ENCODE measurements around the gene GAB1. TPM values are rescaled to one million over a fixed set of nuclear protein-coding genes. Genes with fewer than 3 reads are reported as not detected.

The GAB1 gene
- total and polyA plus RNA-seq, 2 of the 13 experiments (the other 11 are each of a cell fraction or from before 2014, with no cell fraction given) = 8.7 to 14.7 TPM

DNA sequence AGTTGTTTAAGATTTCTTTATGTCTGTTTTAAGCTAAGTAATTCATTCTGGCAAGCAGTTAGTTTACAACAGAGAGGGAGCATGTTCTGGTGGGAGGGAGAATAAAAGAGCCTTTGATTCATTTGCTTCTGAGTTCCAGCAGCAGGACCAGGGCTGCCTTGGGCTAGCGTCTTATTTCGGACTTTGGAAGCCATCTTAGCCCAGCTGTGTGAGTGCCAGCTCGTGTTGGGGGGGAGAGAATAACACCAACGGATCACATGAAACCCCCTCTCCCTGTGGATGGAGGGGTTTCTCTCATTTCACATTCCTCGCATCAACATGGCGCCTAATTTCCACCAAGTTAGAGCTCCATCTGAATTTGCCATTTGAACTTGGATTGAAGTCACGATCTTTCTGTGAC, 7.4 kb downstream of the GAB1 start:
- no peak for FAIRE-seq
- ATAC-seq = no peak
- in situ Hi-C loops (cut with HindIII; ENCODE audit: extremely low pct_ligation_motif_present, low pct_unique_long_range_greater_than_20kb) (no loop called here), intact Hi-C loops (cut with micrococcal nuclease; ENCODE audit: unreplicated experiment) (no loop called here)
- Histone ChIP-seq H4K20me1 (ENCODE audit: insufficient read depth, low read length) (peaks cover 6% of the 10 kb centered on the region), H3K27ac (ENCODE audit: extremely low read length, insufficient read depth, low read length) (no peak overlapping the region), H3K9me3 (ENCODE audit: low read length) (no peaks in the 10 kb centered on the region), H3K9ac (ENCODE audit: insufficient read depth, low read depth, low read length) (no peak overlapping the region), H3K36me3 (replicated peaks in 1 of 2; ENCODE audit: control insufficient read depth in 1 of 2, insufficient read depth in 2 of 2, low read length in 2 of 2) (peaks cover 0 to 1% of the 10 kb centered on the region in 2 experiments; a peak in 1 of 5 replicates), H3K27me3 (ENCODE audit: control insufficient read depth in 1 of 2, insufficient read depth in 2 of 2, low read length in 2 of 2) (no peaks in the 10 kb centered on the region), H2AFZ (ENCODE audit: low read length) (no peak overlapping the region), H3K4me2 (ENCODE audit: low read depth, low read length) (no peak overlapping the region), H3K79me2 (ENCODE audit: insufficient read depth, low read length) (peaks cover 71% of the 10 kb centered on the region), H3K4me3 (replicated peaks in 1 of 3; ENCODE audit: insufficient read depth in 1 of 3, low read depth in 2 of 3, low read length in 3 of 3) (no peak overlapping the region), H3K4me1 (ENCODE audit: insufficient read depth, low read length) (peaks cover 29% of the 10 kb centered on the region)
- ChIA-PET POLR2A (interaction anchor here (1.5 kb wide), 1 partner anchor 9 kb away, joined by 3 read pairs; no protein-coding TSS in a partner anchor), CTCF (ENCODE audit: low intra/inter-chr PET ratio, low total read pairs) (no interaction called here)
- WGBS (ENCODE audit: low lambda C conversion rate) = 96% methylated on average over 7 of the region's 7 CpGs
- no peak for DNase-seq (ENCODE audit: low spot score)
- no TSS peak for BruUV-seq (replicated peaks)
- TF ChIP-seq SNAPC2 (CRISPR knock-in tag; IDR thresholded peaks at IDR 0.05) = no peak
- TF ChIP-seq, protein P1, sequence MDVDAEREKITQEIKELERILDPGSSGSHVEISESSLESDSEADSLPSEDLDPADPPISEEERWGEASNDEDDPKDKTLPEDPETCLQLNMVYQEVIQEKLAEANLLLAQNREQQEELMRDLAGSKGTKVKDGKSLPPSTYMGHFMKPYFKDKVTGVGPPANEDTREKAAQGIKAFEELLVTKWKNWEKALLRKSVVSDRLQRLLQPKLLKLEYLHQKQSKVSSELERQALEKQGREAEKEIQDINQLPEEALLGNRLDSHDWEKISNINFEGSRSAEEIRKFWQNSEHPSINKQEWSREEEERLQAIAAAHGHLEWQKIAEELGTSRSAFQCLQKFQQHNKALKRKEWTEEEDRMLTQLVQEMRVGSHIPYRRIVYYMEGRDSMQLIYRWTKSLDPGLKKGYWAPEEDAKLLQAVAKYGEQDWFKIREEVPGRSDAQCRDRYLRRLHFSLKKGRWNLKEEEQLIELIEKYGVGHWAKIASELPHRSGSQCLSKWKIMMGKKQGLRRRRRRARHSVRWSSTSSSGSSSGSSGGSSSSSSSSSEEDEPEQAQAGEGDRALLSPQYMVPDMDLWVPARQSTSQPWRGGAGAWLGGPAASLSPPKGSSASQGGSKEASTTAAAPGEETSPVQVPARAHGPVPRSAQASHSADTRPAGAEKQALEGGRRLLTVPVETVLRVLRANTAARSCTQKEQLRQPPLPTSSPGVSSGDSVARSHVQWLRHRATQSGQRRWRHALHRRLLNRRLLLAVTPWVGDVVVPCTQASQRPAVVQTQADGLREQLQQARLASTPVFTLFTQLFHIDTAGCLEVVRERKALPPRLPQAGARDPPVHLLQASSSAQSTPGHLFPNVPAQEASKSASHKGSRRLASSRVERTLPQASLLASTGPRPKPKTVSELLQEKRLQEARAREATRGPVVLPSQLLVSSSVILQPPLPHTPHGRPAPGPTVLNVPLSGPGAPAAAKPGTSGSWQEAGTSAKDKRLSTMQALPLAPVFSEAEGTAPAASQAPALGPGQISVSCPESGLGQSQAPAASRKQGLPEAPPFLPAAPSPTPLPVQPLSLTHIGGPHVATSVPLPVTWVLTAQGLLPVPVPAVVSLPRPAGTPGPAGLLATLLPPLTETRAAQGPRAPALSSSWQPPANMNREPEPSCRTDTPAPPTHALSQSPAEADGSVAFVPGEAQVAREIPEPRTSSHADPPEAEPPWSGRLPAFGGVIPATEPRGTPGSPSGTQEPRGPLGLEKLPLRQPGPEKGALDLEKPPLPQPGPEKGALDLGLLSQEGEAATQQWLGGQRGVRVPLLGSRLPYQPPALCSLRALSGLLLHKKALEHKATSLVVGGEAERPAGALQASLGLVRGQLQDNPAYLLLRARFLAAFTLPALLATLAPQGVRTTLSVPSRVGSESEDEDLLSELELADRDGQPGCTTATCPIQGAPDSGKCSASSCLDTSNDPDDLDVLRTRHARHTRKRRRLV (CRISPR knock-in tag; IDR thresholded peaks at IDR 0.05) = no peak
- no peak for TF ChIP-seq TARDBP (CRISPR knock-in tag; IDR thresholded peaks at IDR 0.05)
- no peak for TF ChIP-seq ZSCAN12 (CRISPR knock-in tag; IDR thresholded peaks at IDR 0.05)
- TF ChIP-seq ZNF282 (IDR thresholded peaks at IDR 0.05; ENCODE audit: partially characterized antibody) = no peak
- no peak for TF ChIP-seq KDM5A (IDR thresholded peaks at IDR 0.05; ENCODE audit: borderline replicate concordance, low read length)
- TF ChIP-seq ZFP36L1 (CRISPR knock-in tag; IDR thresholded peaks at IDR 0.05) = no peak
- TF ChIP-seq, protein P2, sequence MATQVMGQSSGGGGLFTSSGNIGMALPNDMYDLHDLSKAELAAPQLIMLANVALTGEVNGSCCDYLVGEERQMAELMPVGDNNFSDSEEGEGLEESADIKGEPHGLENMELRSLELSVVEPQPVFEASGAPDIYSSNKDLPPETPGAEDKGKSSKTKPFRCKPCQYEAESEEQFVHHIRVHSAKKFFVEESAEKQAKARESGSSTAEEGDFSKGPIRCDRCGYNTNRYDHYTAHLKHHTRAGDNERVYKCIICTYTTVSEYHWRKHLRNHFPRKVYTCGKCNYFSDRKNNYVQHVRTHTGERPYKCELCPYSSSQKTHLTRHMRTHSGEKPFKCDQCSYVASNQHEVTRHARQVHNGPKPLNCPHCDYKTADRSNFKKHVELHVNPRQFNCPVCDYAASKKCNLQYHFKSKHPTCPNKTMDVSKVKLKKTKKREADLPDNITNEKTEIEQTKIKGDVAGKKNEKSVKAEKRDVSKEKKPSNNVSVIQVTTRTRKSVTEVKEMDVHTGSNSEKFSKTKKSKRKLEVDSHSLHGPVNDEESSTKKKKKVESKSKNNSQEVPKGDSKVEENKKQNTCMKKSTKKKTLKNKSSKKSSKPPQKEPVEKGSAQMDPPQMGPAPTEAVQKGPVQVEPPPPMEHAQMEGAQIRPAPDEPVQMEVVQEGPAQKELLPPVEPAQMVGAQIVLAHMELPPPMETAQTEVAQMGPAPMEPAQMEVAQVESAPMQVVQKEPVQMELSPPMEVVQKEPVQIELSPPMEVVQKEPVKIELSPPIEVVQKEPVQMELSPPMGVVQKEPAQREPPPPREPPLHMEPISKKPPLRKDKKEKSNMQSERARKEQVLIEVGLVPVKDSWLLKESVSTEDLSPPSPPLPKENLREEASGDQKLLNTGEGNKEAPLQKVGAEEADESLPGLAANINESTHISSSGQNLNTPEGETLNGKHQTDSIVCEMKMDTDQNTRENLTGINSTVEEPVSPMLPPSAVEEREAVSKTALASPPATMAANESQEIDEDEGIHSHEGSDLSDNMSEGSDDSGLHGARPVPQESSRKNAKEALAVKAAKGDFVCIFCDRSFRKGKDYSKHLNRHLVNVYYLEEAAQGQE (IDR thresholded peaks at IDR 0.05; ENCODE audit: borderline replicate concordance in 1 of 2, low read depth in 1 of 2, low read length in 2 of 2) = no peak
- TF ChIP-seq, protein P3, sequence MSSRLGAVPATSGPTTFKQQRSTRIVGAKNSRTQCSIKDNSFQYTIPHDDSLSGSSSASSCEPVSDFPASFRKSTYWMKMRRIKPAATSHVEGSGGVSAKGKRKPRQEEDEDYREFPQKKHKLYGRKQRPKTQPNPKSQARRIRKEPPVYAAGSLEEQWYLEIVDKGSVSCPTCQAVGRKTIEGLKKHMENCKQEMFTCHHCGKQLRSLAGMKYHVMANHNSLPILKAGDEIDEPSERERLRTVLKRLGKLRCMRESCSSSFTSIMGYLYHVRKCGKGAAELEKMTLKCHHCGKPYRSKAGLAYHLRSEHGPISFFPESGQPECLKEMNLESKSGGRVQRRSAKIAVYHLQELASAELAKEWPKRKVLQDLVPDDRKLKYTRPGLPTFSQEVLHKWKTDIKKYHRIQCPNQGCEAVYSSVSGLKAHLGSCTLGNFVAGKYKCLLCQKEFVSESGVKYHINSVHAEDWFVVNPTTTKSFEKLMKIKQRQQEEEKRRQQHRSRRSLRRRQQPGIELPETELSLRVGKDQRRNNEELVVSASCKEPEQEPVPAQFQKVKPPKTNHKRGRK (CRISPR knock-in tag; IDR thresholded peaks at IDR 0.05) = no peak
- no peak for TF ChIP-seq MIER2 (CRISPR knock-in tag; IDR thresholded peaks at IDR 0.05)
- no peak for TF ChIP-seq GATAD1 (CRISPR knock-in tag; IDR thresholded peaks at IDR 0.05)
- TF ChIP-seq, protein P4, sequence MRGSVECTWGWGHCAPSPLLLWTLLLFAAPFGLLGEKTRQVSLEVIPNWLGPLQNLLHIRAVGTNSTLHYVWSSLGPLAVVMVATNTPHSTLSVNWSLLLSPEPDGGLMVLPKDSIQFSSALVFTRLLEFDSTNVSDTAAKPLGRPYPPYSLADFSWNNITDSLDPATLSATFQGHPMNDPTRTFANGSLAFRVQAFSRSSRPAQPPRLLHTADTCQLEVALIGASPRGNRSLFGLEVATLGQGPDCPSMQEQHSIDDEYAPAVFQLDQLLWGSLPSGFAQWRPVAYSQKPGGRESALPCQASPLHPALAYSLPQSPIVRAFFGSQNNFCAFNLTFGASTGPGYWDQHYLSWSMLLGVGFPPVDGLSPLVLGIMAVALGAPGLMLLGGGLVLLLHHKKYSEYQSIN (CRISPR knock-in tag; IDR thresholded peaks at IDR 0.05; ENCODE audit: borderline replicate concordance) = no peak
- TF ChIP-seq ZNF615 (CRISPR knock-in tag; IDR thresholded peaks at IDR 0.05; ENCODE audit: borderline replicate concordance) = no peak
